ENCODE results near the gene CENPM.
A peak's percentile ranks its signal among the peaks of the same experiment; 100 is the strongest.

DNA sequence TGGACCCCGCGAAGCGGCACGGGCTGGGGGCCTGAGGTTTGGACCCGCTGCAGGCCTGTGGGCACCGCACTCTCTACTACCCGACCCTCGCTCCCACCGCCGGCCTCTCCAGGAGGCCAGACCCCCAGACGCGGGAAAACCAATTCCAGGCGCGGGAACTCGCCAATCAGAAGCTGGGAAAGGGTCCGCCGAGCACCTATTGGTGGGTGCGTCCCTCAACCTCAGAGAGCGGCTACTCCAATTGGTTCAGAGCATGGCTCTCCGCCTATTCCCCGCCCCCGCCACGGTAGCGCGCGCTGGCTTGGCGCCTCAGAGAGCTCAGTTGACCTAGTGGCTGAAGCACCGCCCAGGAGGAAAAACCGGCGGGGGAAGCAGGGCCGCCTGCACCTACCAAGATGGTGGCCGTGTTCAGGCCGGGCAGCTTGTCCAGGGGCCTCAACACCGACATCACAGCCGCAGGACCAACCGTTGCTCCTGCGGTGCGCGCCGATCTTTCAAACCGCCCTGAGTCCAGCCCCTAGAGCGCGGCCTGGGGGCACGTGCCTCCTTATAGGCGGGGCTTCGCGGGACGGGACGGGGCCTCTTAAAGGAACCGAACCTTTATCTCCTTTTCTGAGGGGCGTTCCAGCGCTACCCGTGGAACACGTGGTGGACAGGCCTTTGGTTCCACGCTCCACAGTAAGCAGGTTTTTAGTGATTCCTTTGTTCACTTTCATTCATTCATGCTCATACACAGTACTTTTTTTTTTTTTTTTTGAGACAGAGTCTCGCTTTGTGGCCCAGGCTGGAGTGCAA lies at the start of gene CENPM:
- TF ChIP-seq CREB1 (IDR thresholded peaks at IDR 0.05; ENCODE audit: low read depth) (no peak), CEBPB (IDR thresholded peaks at IDR 0.05) (no peak), EP300 (IDR thresholded peaks at IDR 0.05; ENCODE audit: borderline replicate concordance) (peak; percentile 46), ZBTB7A (IDR thresholded peaks at IDR 0.05; ENCODE audit: low read depth) (peak; percentile 97)
- TF ChIP-seq, protein P1, sequence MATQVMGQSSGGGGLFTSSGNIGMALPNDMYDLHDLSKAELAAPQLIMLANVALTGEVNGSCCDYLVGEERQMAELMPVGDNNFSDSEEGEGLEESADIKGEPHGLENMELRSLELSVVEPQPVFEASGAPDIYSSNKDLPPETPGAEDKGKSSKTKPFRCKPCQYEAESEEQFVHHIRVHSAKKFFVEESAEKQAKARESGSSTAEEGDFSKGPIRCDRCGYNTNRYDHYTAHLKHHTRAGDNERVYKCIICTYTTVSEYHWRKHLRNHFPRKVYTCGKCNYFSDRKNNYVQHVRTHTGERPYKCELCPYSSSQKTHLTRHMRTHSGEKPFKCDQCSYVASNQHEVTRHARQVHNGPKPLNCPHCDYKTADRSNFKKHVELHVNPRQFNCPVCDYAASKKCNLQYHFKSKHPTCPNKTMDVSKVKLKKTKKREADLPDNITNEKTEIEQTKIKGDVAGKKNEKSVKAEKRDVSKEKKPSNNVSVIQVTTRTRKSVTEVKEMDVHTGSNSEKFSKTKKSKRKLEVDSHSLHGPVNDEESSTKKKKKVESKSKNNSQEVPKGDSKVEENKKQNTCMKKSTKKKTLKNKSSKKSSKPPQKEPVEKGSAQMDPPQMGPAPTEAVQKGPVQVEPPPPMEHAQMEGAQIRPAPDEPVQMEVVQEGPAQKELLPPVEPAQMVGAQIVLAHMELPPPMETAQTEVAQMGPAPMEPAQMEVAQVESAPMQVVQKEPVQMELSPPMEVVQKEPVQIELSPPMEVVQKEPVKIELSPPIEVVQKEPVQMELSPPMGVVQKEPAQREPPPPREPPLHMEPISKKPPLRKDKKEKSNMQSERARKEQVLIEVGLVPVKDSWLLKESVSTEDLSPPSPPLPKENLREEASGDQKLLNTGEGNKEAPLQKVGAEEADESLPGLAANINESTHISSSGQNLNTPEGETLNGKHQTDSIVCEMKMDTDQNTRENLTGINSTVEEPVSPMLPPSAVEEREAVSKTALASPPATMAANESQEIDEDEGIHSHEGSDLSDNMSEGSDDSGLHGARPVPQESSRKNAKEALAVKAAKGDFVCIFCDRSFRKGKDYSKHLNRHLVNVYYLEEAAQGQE (IDR thresholded peaks at IDR 0.05; ENCODE audit: low read depth): no peak
